Caco-2 (cell line): Measurements from ENCODE around the gene C1R. TPM values are rescaled to one million over a fixed set of nuclear protein-coding genes. Genes with fewer than 3 reads are reported as not detected.

Experiments used
- Bru-seq: library from RNA; stranded (reverse); fragments of 400-500 nt; gene quantifications from one replicate; lab custom pipeline; 2021; lab: Mats Ljungman, UMichigan
- BruChase-seq, 2 experiments: library from RNA; stranded (reverse); fragments of 400-500 nt; gene quantifications; one replicate each; lab custom pipeline; 2021; lab: Mats Ljungman, UMichigan
- BruUV-seq: library from RNA; stranded (reverse); fragments of 400-500 nt; replicated peaks from 2 replicates; lab custom pipeline; 2021; lab: Mats Ljungman, UMichigan
- CTCF ChIA-PET: fragments of 300-600 bp; sonication (Branson Sonifier 250); formaldehyde crosslinking; loops from one replicate; lab custom pipeline; 2022; ENCODE audit warnings: antibody characterized with exemption; lab: Charles Lee
- POLR2A ChIA-PET: fragments of 300-600 bp; sonication (Branson Sonifier 250); formaldehyde crosslinking; loops from one replicate; lab custom pipeline; 2022; ENCODE audit warnings: antibody characterized with exemption; lab: Charles Lee
- DNase-seq, 2 experiments: peaks; one replicate each; pipeline versions ENCODE4 v3.0.0 to v3.0.0-alpha.2; 2020 to 2022
- H3K27me3 ChIP-seq: replicated peaks from 2 replicates; pipeline ENCODE4 v1.6.0; 2011; ENCODE audit warnings: low read length; ENCODE audit not compliant: control insufficient read depth, insufficient read depth
- H3K36me3 ChIP-seq: 2 replicates; pipeline ENCODE4 v1.5.1; 2011; ENCODE audit warnings: low read length; ENCODE audit not compliant: control insufficient read depth, insufficient read depth
- H3K4me1 ChIP-seq: fragments of 250-450 bp; sonication (Bioruptor Pico); 2 replicates; pipeline ENCODE4 v1.5.1; 2020; ENCODE audit warnings: mild to moderate bottlenecking
- H3K4me3 ChIP-seq: 2 replicates; pipeline ENCODE4 v1.5.1; 2011; ENCODE audit warnings: low read depth, mild to moderate bottlenecking, control low read depth, low read length
- H3K9me3 ChIP-seq: fragments of 250-450 bp; sonication (Bioruptor Pico); 2 replicates; pipeline ENCODE4 v1.5.1; 2020; ENCODE audit warnings: mild to moderate bottlenecking, moderate library complexity
- H3K27ac Mint-ChIP-seq: one replicate; pipeline ENCODE4 v1.8.0; 2022; ENCODE audit warnings: mixed read lengths; ENCODE audit not compliant: unreplicated experiment
- H3K27me3 Mint-ChIP-seq: one replicate; pipeline ENCODE4 v1.8.0; 2022; ENCODE audit warnings: mixed read lengths; ENCODE audit not compliant: insufficient read depth, unreplicated experiment
- H3K36me3 Mint-ChIP-seq: one replicate; pipeline ENCODE4 v1.8.0; 2022; ENCODE audit warnings: mild to moderate bottlenecking, mixed read lengths; ENCODE audit not compliant: insufficient read depth, unreplicated experiment
- H3K4me1 Mint-ChIP-seq: one replicate; pipeline ENCODE4 v1.8.0; 2022; ENCODE audit warnings: low read depth, mixed read lengths; ENCODE audit not compliant: unreplicated experiment
- H3K4me3 Mint-ChIP-seq: one replicate; pipeline ENCODE4 v1.8.0; 2022; ENCODE audit warnings: mild to moderate bottlenecking, moderate library complexity, mixed read lengths; ENCODE audit not compliant: unreplicated experiment
- H3K9me3 Mint-ChIP-seq: one replicate; pipeline ENCODE4 v1.8.0; 2022; ENCODE audit warnings: mixed read lengths; ENCODE audit not compliant: unreplicated experiment
- CTCF ChIP-seq, 2 experiments: fragments of 200-600 bp in 1 of 2; IDR thresholded peaks; 1 replicate in 1 of 2; 2 replicates in 1 of 2; pipeline versions ENCODE4 v1.5.1 to v1.8.0; 2011 to 2022; ENCODE audit warnings: antibody characterized with exemption in 1 of 2, control low read depth in 1 of 2, inconsistent platforms in 1 of 2, low read depth in 1 of 2, low read length in 1 of 2, mild to moderate bottlenecking in 1 of 2, moderate library complexity in 1 of 2; ENCODE audit not compliant: insufficient read depth in 1 of 2, severe bottlenecking in 1 of 2, unreplicated experiment in 1 of 2
- intact Hi-C: fragments of 100-400 bp; cut with micrococcal nuclease; formaldehyde crosslinking; loops from one replicate; pipeline ENCODE4 v1.10.0; 2022; ENCODE audit not compliant: unreplicated experiment
- long read RNA-seq: library from polyadenylated mRNA; stranded (forward); transcript quantifications from one replicate; pipeline ENCODE4 v2.0.0, GENCODE V29; 2022
- total RNA-seq: library from RNA; stranded (reverse); gene quantifications from 2 replicates; pipeline ENCODE4 v1.2.3, GENCODE V29; 2022

C1R gene
- 3.9 and 4.2 TPM in 2 replicates for total RNA-seq
- percentile 33 among the genes with signal in this experiment for Bru-seq, nascent RNA
- BruChase-seq, experiment 1, labeled RNA remaining after a 2-hour chase = percentile 41 among the genes with signal in this experiment
- BruChase-seq, experiment 2, labeled RNA remaining after a 6-hour chase = percentile 57 among the genes with signal in this experiment
- long read RNA-seq, transcript C1R-215 (11 exons, 2,508 nt) = major isoform, 6 of 9 reads
- long read RNA-seq, partial matches to known transcripts = 0 of 9 reads
- long read RNA-seq, other reads (novel, unspliced or antisense) = 3 of 9 reads

DNA sequence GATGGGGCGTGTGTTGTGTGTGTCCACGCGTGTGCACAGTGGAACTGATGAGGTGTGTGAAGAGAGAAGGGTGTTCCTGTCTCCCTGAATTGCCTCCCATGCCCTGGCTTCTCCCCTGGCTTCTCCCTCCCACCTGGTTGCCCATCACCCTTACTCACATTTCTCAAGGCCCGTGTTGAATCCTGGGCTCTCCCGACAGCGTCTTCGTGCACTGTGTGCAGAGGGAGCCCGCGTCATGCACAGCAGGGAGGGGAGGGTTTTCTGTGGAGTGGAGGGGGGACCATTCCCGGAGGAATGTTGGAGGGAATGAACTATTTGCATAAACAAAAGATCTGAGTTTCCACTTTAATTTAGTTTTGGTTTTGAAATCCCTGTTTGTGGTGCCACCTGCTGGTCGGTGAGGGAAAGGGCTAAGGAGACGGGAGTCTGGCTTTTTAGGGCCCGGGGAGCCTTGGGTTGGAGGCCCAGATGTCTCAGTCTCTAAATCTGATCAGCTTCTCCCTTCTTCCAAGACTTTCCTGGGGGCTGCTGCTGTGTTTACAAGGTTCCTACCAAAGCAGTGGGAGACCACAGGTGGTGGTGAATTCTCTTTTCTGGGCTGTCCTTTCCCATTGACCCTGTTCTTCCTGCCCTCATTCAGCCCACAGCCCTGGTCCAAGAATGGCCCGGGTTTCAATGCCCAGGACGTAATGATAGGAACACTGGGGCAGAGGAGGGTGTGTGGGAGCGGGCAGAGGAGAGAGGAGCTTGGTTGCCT is at the start of gene C1R:
Gene C1R, minus strand, starts transcription at position 217 of the 757 bp plus-strand sequence. Its CDS starts 57 bp downstream, at position 160.
- Histone ChIP-seq H3K4me1 (peaks cover 5% of the 10 kb centered on the region; the same call in 1 of the 2 replicates), H3K9me3 (no peaks in the 10 kb centered on the region), H3K27me3 (no peaks in the 10 kb centered on the region), H3K36me3 (no peaks in the 10 kb centered on the region), H3K4me3 (peak within 1 kb of the TSS; percentile 11)
- peak within 1 kb of the TSS; percentile 76 for H3K27ac Mint-ChIP-seq
- no peaks in the 10 kb centered on the region for H3K9me3 Mint-ChIP-seq
- H3K4me1 Mint-ChIP-seq = no peaks in the 10 kb centered on the region
- H3K27me3 Mint-ChIP-seq = no peaks in the 10 kb centered on the region
- peak within 1 kb of the TSS; percentile 56 for H3K4me3 Mint-ChIP-seq
- peaks cover 23% of the 10 kb centered on the region for H3K36me3 Mint-ChIP-seq
- BruUV-seq = no TSS peak
- POLR2A ChIA-PET = interaction anchor here (1.0 kb wide), 1 partner anchor 149 kb away, joined by 3 read pairs; the partner anchor contains the start of genes C12orf57 and RNU7-1
- TF ChIP-seq CTCF (IDR thresholded peaks at IDR 0.05; ENCODE audit: insufficient read depth in 1 of 2, low read depth in 1 of 2, low read length in 1 of 2, severe bottlenecking in 1 of 2, unreplicated experiment in 1 of 2) = peak; percentile 94 to 97
- intact Hi-C loops = loop anchor here (1.0 to 5.0 kb wide), 6 partner anchors 16 to 148 kb away; partner anchors contain the start of genes C12orf57, C1S and LPCAT3
- CTCF ChIA-PET = interaction anchor here (0.6 to 2.0 kb wide), 4 partner anchors 14 to 149 kb away, joined by 3 to 9 read pairs (median 4); partner anchors contain the start of genes C12orf57, C1S and RNU7-1
- DNase-seq = peak; percentile 71 to 81

- POLR2A ChIA-PET = interaction anchor here (0.6 kb wide), 1 partner anchor 298 kb away, joined by 3 read pairs; no protein-coding TSS in a partner anchor
- H3K9me3 Mint-ChIP-seq = no peaks in the 10 kb centered on the region
- peaks cover 9% of the 10 kb centered on the region for H3K36me3 Mint-ChIP-seq
- intact Hi-C loops = loop anchor here (1.0 kb wide), 3 partner anchors 47 to 497 kb away; no protein-coding TSS in a partner anchor
- Histone ChIP-seq H3K27me3 (no peaks in the 10 kb centered on the region), H3K4me1 (no peaks in the 10 kb centered on the region), H3K36me3 (no peaks in the 10 kb centered on the region), H3K4me3 (no peak overlapping the region), H3K9me3 (no peaks in the 10 kb centered on the region)
- H3K4me3 Mint-ChIP-seq = no peak overlapping the region
- CTCF ChIA-PET = interaction anchor here (0.7 to 1.8 kb wide), 4 partner anchors 13 to 48 kb away, joined by 3 to 9 read pairs (median 4); partner anchors contain the start of genes C1RL, PEX5 and RBP5
- no peak overlapping the region for H3K27ac Mint-ChIP-seq
- no peaks in the 10 kb centered on the region for H3K27me3 Mint-ChIP-seq
- TF ChIP-seq CTCF (IDR thresholded peaks at IDR 0.05; ENCODE audit: insufficient read depth in 1 of 2, low read depth in 1 of 2, low read length in 1 of 2, severe bottlenecking in 1 of 2, unreplicated experiment in 1 of 2) = no peak
- DNase-seq = no peak
- no peaks in the 10 kb centered on the region for H3K4me1 Mint-ChIP-seq
- BruUV-seq = no TSS peak
Observed at GRCh38 chr12:7141351-7142005, 49.2 kb upstream of the C1R start.
